ENCODE results near the gene SH3D19.

The SH3D19 gene

GRCh38 chr4:151226004-151226932 lies 99.1 kb downstream of the SH3D19 start:
- no peak for DNase-seq

DNA sequence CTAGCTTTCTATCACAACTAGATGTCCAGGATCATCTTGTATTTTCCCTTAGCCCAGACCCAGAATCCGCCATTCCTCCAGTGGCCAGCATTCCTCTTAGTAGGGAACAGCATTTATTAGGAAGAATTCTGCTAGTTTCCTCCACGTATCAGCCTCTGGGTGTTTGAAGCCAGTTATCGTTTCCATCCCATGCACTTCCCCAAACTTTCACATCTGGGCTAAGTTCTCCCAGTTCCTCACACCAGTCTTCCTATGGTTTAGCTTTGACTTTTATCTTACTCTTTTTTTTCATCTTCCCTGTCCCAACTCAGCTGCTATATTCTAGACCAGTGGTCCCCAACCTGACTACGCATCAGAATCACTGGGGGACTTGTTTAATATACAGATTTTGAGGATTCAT lies 101.9 kb downstream of the SH3D19 start:
- DNase-seq: no peak

DNA sequence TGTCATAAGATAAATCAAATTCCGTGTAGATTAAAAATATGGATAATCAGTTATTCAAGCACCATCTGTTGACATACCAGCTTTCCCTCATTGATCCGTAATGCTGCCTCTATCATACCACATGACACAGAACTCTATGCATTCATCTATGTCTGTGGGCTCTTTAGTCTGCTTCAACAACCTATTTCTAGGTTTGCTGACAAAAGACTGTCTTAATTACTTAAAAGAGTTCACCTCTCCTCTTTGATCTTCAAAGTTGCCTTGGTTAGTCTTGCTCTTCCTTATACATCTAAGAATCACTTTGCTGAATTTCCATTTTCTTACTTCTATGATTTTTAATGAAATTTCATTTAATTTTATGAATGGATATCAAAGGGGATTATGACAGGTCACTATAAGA lies 105.5 kb downstream of the SH3D19 start:
- no peak for DNase-seq

DNA sequence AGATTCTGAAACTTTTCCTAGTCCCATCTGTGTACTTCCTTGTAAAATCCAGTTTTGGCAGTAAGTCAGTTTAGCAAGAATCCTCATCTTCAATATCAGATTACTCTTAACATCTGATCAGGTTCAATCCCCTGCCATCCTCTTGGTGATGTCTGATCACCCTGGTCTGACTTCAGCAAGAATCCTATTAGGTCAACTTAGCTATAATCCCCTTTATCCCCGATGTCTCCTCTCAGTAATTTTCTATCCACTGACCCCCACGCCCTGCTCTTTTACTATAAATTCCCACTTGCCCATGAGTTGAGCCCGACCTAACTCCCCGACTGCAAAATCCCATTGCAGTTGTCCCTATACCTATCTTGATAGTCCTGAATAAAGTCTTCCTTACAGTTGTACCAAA lies 106.3 kb downstream of the SH3D19 start:
- no peak for DNase-seq

DNA sequence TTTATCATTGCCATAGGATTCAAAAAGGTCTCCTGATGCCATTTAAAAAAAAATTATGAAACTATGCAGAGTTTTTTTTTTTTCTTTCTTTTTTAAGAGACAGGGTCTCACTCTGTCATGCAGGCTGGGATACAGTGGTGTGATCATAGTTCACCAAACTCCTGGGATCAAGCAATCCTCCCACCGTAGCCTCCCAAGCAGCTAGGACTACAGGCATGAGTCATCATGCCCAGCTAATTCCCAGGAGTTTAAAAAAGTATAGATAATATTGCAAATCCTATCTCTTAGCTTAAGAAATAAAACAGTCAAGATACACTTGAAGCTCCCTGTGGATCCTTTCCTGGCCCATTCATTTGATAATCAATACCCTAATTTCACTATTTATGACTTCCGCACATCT lies 107.1 kb downstream of the SH3D19 start:
- DNase-seq: no peak

GRCh38 chr4:151217326-151217725 lies 108.1 kb downstream of the SH3D19 start:
- DNase-seq: no peak

DNA sequence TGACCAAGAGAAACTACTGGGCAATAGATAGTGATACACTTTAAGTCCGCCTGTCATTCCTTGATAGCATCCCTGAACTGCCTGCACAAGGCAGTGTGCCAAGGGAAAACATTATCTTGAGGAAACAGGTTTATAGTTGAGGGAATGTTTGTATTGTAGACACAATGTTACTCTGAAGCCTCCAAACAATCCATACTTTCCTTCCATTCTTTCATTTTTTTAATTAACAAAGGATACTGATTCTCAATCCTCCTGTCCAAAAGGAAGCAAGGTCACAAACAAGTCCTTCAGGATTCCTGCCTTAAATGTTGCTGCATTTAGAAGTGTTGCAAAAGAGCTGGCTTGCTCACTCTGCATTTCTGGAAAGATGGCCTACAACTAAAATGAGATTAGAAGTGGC lies 110.1 kb downstream of the SH3D19 start:
- no peak for DNase-seq

GRCh38 chr4:151207868-151208267 lies 117.5 kb downstream of the SH3D19 start:
- DNase-seq: no peak

GRCh38 chr4:151207186-151207585 lies 118.2 kb downstream of the SH3D19 start:
- DNase-seq: no peak

DNA sequence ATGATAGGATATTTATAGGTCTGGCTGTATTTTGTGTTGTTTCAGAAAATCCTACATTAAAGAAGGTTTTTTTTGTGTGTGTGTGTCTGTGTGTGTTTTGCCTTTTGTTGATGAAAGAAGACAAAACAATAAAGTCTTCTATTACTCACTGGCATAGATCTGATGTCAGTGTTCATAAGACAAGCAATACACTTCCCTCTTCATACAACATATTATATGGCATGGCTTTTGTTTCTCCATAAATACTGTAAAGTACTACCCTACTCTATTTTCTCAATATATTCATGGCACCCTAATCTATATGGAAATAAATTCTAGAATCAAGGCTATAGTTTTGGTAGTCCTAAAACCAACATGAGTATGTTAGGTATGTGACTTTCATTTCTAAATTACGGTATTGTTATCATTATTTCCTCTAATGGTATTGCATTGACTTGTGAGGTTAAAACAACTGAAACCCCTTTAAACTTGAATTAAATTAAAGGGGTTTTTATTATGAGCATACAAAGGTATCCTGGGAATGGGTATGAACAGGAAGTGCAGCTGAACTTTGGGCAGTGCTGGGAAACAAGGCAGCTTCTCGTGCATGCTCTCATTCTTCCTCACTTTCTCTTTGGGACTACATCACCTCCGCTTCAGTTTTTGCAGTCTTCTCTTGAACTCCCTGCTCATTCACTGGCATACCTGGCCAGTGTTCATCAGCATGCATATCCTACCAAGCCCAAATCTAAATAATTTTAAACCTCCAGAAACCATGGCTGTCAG lies 119.0 kb downstream of the SH3D19 start:
- DNase-seq: no peak

DNA sequence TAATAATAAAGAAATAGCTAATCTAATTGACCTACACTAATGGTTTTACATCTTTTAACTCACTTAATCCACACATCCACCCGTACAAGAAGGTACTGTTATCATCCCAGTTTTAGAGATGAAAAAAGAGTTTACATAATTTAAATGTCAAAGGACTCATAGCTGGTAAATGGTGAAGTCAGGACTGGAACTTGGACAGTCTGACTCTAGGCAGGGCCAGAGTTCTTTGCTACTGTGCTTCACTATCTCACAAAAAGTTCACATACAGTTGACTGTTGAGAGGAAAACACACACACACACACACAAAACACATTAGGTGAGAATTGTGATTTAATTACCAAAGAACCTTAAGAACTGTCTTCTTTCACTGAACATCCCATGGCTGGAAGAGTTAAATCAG lies 119.7 kb downstream of the SH3D19 start:
- DNase-seq: no peak

DNA sequence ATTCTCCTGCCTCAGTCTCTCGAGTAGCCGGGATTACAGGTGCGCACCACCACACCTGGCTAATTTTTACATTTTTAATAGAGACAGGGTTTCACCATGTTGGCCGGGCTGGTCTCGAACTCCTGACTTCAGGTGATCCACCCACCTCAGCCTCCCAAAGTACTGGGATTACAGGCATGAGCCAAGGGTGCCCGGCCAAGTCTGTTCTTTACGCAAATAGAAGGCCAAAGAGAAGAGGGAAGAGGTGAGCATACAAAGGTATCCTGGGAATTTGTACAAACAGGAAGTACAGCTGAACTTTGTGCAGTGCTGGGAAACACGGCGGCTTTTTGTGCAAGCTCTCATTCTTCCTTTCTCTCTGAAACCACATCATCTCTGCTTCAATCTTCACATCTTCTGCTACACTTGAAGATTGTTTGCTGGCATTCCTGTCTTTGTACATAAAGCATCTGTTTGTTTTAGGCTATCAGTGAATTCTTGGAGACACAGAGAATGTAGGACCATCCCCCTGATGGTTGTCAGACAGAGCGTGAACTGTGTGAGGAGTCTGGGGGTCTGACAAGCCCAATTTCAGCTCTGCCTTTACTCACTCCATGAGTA lies 120.4 kb downstream of the SH3D19 start:
- DNase-seq: no peak

- no peak for DNase-seq
These were observed 122.5 kb downstream of the SH3D19 start for GRCh38 chr4:151202851-151203455.

DNA sequence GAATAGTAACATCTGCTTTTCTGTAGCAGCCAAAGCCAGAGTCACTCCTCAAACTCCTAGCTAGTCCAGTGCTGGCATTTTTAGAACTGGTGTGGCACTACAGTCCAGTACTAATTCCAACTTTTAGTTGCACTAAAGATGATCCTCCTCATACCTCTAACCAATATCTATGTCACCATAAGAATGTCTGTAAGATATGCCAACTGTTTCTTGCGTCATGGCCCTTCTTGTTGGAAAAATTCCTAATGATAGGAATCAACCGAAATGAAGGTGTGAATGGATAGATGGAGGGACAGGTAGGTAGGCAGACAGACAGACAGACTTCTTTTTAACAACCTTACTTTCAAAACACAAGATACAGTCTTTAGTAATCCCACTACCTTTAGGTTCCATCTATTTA lies 123.0 kb downstream of the SH3D19 start:
- DNase-seq: no peak

DNA sequence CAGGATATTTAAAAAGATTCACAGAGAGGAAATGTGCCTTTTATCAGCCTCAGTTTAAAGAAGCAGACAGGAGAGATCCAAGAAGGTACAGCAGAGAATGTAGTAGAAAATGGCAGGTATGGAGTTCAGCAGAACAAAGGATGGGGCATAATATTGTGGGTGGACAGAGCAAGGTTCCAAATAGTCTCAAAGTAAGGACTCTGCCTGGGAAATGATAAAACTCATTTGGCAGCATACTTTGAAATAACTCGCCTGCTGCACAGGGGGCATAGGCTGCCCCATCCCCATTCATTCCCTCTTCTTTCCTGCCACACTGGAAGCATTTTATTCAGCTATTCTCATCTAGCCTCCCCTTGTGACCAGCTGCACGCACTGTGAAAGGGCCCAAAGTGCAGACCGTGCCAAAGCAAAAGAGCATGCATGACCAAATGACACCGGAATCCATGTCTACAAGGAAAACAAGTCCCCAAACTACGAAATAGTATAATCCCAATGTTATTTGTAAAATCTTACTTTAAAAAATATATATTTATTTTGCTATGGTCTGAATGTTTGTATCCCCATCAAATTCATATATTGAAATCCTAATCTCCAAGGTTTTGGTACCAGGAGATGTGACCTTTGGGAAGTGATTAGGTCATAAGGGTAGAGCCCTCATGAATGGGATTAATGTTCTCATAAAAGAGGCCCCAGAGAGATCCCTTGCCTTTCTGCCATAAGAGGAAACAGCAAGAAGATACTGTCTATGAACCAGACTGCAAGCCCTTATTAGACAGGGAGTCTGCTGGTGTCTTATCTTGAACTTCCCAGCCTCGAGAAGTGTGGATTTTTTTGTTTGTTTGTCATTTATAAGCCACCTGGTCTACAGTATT lies 125.8 kb downstream of the SH3D19 start:
- DNase-seq: no peak

DNA sequence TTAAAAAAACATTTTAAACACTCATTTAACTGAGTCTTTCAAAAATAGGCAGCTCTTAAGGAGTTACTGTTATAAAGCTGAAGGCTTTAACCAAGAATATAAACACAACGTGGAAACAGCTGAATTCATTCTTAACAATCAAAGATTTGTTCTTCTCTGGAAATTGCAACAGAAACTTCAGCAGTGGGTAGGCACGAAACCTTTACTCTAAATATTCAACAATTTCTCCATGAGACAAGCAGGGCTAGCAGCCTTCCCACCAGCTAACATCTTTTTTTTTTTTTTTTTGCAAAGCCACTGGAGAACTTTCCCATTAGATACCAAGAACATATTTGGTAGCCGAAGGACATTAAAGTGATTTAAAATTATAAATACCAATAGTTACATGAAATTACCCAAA lies 126.7 kb downstream of the SH3D19 start:
- no peak for DNase-seq

- DNase-seq: no peak
These were observed 128.2 kb downstream of the SH3D19 start for GRCh38 chr4:151197247-151197646.

- DNase-seq: no peak
These were observed 129.6 kb downstream of the SH3D19 start for GRCh38 chr4:151195801-151196200.

DNA sequence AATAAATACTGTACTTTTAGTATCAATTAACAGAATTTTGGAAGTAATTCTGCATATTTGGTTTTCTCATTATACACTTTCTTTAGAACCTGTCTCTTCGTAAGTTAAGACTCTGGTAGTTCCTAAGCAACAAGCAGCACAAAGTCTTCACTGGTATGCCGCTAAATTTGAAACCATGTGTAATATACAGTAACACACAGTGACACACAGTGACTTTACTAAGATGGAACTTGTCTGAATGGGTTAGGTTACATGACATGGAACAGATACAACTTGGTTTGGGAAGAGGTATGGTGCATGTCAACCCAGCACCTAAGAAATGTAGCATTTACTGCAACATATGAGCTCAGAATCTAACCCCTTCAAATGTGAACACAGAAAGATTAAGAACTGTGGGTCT lies 132.0 kb downstream of the SH3D19 start:
- no peak for DNase-seq

- no peak for DNase-seq
These were observed 132.7 kb downstream of the SH3D19 start for GRCh38 chr4:151192556-151193235.

Measured in NCI-H1105 treated with DMSO at 0.1 percent for 48 hours (cell line).